DOHH2 (cell line): Measurements from ENCODE around the gene SETMAR.

Source experiments
- H3F3A ChIP-seq: fragments of 200-600 bp; sonication (generic), shearing (Covaris generic); 2 replicates; pipeline ENCODE4 v1.6.0; 2016; ENCODE audit warnings: antibody characterized with exemption, mild to moderate bottlenecking; ENCODE audit not compliant: control insufficient read depth, insufficient read depth
- H3K27ac ChIP-seq: fragments of 200-600 bp; sonication (generic); 2 replicates; pipeline ENCODE4 v1.5.1; 2014; ENCODE audit warnings: low read depth, mild to moderate bottlenecking, low read length, moderate library complexity
- H3K27me3 ChIP-seq: fragments of 200-600 bp; sonication (generic); 2 replicates; pipeline ENCODE4 v1.6.1; 2014; ENCODE audit warnings: mild to moderate bottlenecking, low read length, mixed read lengths; ENCODE audit not compliant: control insufficient read depth
- H3K36me3 ChIP-seq: fragments of 200-600 bp; sonication (generic); 2 replicates; pipeline ENCODE4 v1.6.1; 2014; ENCODE audit warnings: mild to moderate bottlenecking, low read length, moderate library complexity, mixed read lengths; ENCODE audit not compliant: control insufficient read depth
- H3K4me1 ChIP-seq: fragments of 200-600 bp; sonication (generic); 2 replicates; pipeline ENCODE4 v1.6.1; 2014; ENCODE audit warnings: mild to moderate bottlenecking, low read length, mixed read lengths; ENCODE audit not compliant: control insufficient read depth
- H3K4me2 ChIP-seq: fragments of 200-600 bp; sonication (generic); 2 replicates; pipeline ENCODE4 v1.6.0; 2014; ENCODE audit warnings: mild to moderate bottlenecking, low read length, moderate library complexity
- H3K4me3 ChIP-seq: fragments of 200-600 bp; sonication (generic); 2 replicates; pipeline ENCODE4 v1.5.1; 2014; ENCODE audit warnings: mild to moderate bottlenecking, low read length, mixed read lengths
- H3K79me2 ChIP-seq: fragments of 200-600 bp; sonication (generic); 2 replicates; pipeline ENCODE4 v1.6.1; 2014; ENCODE audit warnings: mild to moderate bottlenecking, low read length, mixed read lengths; ENCODE audit not compliant: control insufficient read depth
- H3K9me2 ChIP-seq: fragments of 200-600 bp; sonication (generic); replicated peaks from 2 replicates; pipeline ENCODE4 v1.6.1; 2014; ENCODE audit warnings: mild to moderate bottlenecking, low read length, mixed read lengths; ENCODE audit not compliant: control insufficient read depth
- H3K9me3 ChIP-seq: fragments of 200-600 bp; sonication (generic); 2 replicates; pipeline ENCODE4 v1.6.1; 2014; ENCODE audit warnings: antibody characterized with exemption, low read length, mixed read lengths; ENCODE audit not compliant: control insufficient read depth, insufficient read depth
- H4K20me1 ChIP-seq: fragments of 200-600 bp; sonication (generic); 2 replicates; pipeline ENCODE4 v1.6.0; 2014; ENCODE audit warnings: low read depth, mild to moderate bottlenecking, antibody characterized with exemption, low read length, moderate library complexity; ENCODE audit not compliant: control insufficient read depth, insufficient read depth
- CTCF ChIP-seq: fragments of 200-600 bp; sonication (generic); IDR thresholded peaks from one replicate; pipeline ENCODE4 v1.5.1; 2014; ENCODE audit warnings: antibody characterized with exemption, mild to moderate bottlenecking, low read depth, low read length; ENCODE audit not compliant: poor library complexity, severe bottlenecking
- EZH2phosphoT487 ChIP-seq: fragments of 200-600 bp; sonication (generic); IDR thresholded peaks from 2 replicates; pipeline ENCODE4 v1.6.1; 2017; ENCODE audit warnings: borderline replicate concordance, mild to moderate bottlenecking, antibody characterized with exemption, low read length, moderate library complexity, mixed read lengths

Gene SETMAR

GRCh38 chr3:4340077-4340410 is 36.9 kb downstream of the SETMAR start:
- no peak overlapping the region for H3K27ac ChIP-seq
- H3K9me3 ChIP-seq = no peaks in the 10 kb centered on the region
- no peak for TF ChIP-seq CTCF
- TF ChIP-seq EZH2phosphoT487 = no peak
- H3K27me3 ChIP-seq = no peaks in the 10 kb centered on the region
- no peaks in the 10 kb centered on the region for H3F3A ChIP-seq
- H3K9me2 ChIP-seq = no peaks in the 10 kb centered on the region
- no peaks in the 10 kb centered on the region for H3K36me3 ChIP-seq
- no peak overlapping the region for H3K4me2 ChIP-seq
- H3K79me2 ChIP-seq = no peaks in the 10 kb centered on the region
- H4K20me1 ChIP-seq = no peaks in the 10 kb centered on the region
- no peaks in the 10 kb centered on the region for H3K4me1 ChIP-seq
- no peak overlapping the region for H3K4me3 ChIP-seq

- Histone ChIP-seq H3K4me3 (no peak overlapping the region), H3K79me2 (no peaks in the 10 kb centered on the region), H4K20me1 (no peaks in the 10 kb centered on the region), H3K36me3 (no peaks in the 10 kb centered on the region), H3K9me2 (no peaks in the 10 kb centered on the region), H3F3A (no peaks in the 10 kb centered on the region), H3K4me1 (no peaks in the 10 kb centered on the region), H3K9me3 (no peaks in the 10 kb centered on the region), H3K27ac (no peak overlapping the region), H3K27me3 (no peaks in the 10 kb centered on the region), H3K4me2 (no peak overlapping the region)
- TF ChIP-seq CTCF = no peak
- TF ChIP-seq EZH2phosphoT487 = no peak
Observed at GRCh38 chr3:4340411-4341335, 37.5 kb downstream of the SETMAR start.

- Histone ChIP-seq H3K36me3 (no peaks in the 10 kb centered on the region), H3K27me3 (no peaks in the 10 kb centered on the region), H3K4me1 (no peaks in the 10 kb centered on the region), H3K9me3 (no peaks in the 10 kb centered on the region), H4K20me1 (no peaks in the 10 kb centered on the region), H3K27ac (no peak overlapping the region), H3K4me3 (no peak overlapping the region), H3F3A (no peaks in the 10 kb centered on the region), H3K9me2 (no peaks in the 10 kb centered on the region), H3K79me2 (no peaks in the 10 kb centered on the region), H3K4me2 (no peak overlapping the region)
- TF ChIP-seq CTCF (no peak), EZH2phosphoT487 (no peak)
Observed at GRCh38 chr3:4341336-4341675, 38.1 kb downstream of the SETMAR start.
